ENCODE results near the gene ATP6V0C. TPM values are rescaled to one million over a fixed set of nuclear protein-coding genes. Genes with fewer than 3 reads are reported as not detected.

The ATP6V0C gene
- total and polyA plus RNA-seq, 2 of the 13 experiments (the other 11 are each of a cell fraction or from before 2014, with no cell fraction given): 10.4 to 20.1 TPM

DNA sequence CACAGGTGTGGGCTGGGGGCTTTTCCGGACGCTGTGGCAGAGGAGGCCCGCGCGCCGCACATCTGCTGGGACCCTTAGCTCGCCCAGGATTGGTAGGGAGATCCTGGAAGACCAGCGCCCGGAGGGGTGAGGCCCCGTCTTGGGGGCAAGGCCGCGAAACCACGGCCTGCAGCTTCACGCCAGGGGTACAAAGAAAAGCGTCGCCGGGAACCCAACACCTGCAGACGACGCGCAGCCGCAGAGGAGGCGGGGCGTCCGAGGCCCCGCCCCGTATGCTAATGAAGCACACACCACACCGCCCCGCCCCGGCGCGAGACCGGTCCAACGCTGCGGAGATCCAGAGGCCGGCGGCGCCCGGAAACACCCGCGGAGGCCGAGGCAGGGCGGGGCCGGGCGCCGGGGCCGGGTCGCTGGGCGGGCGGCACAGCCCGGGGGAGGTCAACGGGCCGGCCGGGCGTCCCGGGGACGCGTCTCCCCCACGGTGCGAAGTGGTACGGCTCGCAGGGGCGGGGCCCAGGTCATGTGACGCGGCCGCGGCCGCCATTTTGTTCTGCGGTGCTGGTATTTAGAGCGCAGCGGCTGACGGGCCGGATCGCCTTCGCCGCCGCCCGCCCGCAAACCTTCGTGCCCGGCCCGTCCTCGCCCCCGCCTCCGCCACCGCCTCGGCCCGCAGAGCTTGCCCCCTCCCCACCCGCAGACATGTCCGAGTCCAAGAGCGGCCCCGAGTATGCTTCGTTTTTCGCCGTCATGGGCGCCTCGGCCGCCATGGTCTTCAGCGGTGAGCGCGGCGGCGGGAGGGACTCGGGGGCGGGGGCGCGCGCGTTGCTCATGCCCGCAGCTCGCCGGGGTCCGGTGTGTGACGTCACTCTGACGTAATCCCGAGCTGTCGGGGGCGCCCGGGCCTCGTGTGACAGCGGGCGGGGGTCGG lies at the start of gene ATP6V0C (continued):
- TF ChIP-seq ZBTB25 (CRISPR knock-in tag; IDR thresholded peaks at IDR 0.05) (peak; percentile 96), NR2F2 (IDR thresholded peaks at IDR 0.05; ENCODE audit: borderline replicate concordance, low read depth) (no peak), CBX5 (CRISPR knock-in tag; IDR thresholded peaks at IDR 0.05; ENCODE audit: borderline replicate concordance) (no peak), SMARCC2 (IDR thresholded peaks at IDR 0.05) (no peak), ZNF713 (CRISPR knock-in tag; IDR thresholded peaks at IDR 0.05) (no peak), KDM6A (CRISPR knock-in tag; IDR thresholded peaks at IDR 0.05; ENCODE audit: low read depth) (0 out of 2 replicates have a peak, but pooled peaks have one; percentile 24), RXRA (CRISPR knock-in tag; IDR thresholded peaks at IDR 0.05) (peak; percentile 7; the same call in 1 of the 2 replicates), ZNF629 (CRISPR knock-in tag; conservative IDR thresholded peaks at IDR 0.05) (no peak), NFRKB (IDR thresholded peaks at IDR 0.05) (no peak), MED8 (CRISPR knock-in tag; IDR thresholded peaks at IDR 0.05; ENCODE audit: insufficient replicate concordance) (peak; percentile 20), ZFP41 (CRISPR knock-in tag; IDR thresholded peaks at IDR 0.05; ENCODE audit: borderline replicate concordance) (no peak), BRF2 (CRISPR knock-in tag; IDR thresholded peaks at IDR 0.05) (no peak), E2F2 (CRISPR knock-in tag; IDR thresholded peaks at IDR 0.05; ENCODE audit: borderline replicate concordance) (no peak), JDP2 (CRISPR knock-in tag; IDR thresholded peaks at IDR 0.05; ENCODE audit: borderline replicate concordance) (no peak), NRL (CRISPR knock-in tag; IDR thresholded peaks at IDR 0.05; ENCODE audit: borderline replicate concordance) (no peak)
- TF ChIP-seq, protein P1, sequence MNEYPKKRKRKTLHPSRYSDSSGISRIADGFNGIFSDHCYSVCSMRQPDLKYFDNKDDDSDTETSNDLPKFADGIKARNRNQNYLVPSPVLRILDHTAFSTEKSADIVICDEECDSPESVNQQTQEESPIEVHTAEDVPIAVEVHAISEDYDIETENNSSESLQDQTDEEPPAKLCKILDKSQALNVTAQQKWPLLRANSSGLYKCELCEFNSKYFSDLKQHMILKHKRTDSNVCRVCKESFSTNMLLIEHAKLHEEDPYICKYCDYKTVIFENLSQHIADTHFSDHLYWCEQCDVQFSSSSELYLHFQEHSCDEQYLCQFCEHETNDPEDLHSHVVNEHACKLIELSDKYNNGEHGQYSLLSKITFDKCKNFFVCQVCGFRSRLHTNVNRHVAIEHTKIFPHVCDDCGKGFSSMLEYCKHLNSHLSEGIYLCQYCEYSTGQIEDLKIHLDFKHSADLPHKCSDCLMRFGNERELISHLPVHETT (CRISPR knock-in tag; conservative IDR thresholded peaks at IDR 0.05): peak; percentile 98
- TF ChIP-seq, protein P2, sequence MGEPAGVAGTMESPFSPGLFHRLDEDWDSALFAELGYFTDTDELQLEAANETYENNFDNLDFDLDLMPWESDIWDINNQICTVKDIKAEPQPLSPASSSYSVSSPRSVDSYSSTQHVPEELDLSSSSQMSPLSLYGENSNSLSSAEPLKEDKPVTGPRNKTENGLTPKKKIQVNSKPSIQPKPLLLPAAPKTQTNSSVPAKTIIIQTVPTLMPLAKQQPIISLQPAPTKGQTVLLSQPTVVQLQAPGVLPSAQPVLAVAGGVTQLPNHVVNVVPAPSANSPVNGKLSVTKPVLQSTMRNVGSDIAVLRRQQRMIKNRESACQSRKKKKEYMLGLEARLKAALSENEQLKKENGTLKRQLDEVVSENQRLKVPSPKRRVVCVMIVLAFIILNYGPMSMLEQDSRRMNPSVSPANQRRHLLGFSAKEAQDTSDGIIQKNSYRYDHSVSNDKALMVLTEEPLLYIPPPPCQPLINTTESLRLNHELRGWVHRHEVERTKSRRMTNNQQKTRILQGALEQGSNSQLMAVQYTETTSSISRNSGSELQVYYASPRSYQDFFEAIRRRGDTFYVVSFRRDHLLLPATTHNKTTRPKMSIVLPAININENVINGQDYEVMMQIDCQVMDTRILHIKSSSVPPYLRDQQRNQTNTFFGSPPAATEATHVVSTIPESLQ (CRISPR knock-in tag; conservative IDR thresholded peaks at IDR 0.05): no peak
- TF ChIP-seq, protein P3, sequence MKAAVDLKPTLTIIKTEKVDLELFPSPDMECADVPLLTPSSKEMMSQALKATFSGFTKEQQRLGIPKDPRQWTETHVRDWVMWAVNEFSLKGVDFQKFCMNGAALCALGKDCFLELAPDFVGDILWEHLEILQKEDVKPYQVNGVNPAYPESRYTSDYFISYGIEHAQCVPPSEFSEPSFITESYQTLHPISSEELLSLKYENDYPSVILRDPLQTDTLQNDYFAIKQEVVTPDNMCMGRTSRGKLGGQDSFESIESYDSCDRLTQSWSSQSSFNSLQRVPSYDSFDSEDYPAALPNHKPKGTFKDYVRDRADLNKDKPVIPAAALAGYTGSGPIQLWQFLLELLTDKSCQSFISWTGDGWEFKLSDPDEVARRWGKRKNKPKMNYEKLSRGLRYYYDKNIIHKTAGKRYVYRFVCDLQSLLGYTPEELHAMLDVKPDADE (CRISPR knock-in tag; IDR thresholded peaks at IDR 0.05): no peak
